PFSK-1 (cell line): ENCODE measurements around the gene OR6C76.

Experiments used
- FOXP2 ChIP-seq: optimal IDR thresholded peaks from 2 replicates; pipeline ENCODE3; 2011; ENCODE audit warnings: borderline replicate concordance, control low read depth, inconsistent platforms; ENCODE audit not compliant: insufficient read depth; ENCODE audit errors: extremely low read length, extremely low read depth
- POLR2AphosphoS5 ChIP-seq: IDR thresholded peaks from 2 replicates; pipeline ENCODE4 v1.6.1; 2012; ENCODE audit warnings: low read depth, mild to moderate bottlenecking, control low read depth, low read length, moderate library complexity
- SIN3A ChIP-seq: IDR thresholded peaks from 2 replicates; pipeline ENCODE4 v1.6.1; 2012; ENCODE audit warnings: mild to moderate bottlenecking, low read length, moderate library complexity, borderline replicate concordance; ENCODE audit not compliant: insufficient read depth
- TAF1 ChIP-seq: IDR thresholded peaks from 2 replicates; pipeline ENCODE4 v1.6.1; 2012; ENCODE audit warnings: low read length, control low read depth, borderline replicate concordance; ENCODE audit not compliant: insufficient read depth
- TF ChIP-seq, protein P1 (sequence below), 2 experiments: IDR thresholded peaks; 2 replicates each; pipeline versions ENCODE4 v1.6.1 to v1.8.0; 2011 to 2012; ENCODE audit warnings: low read depth in 2 of 2, low read length in 2 of 2, control low read depth in 1 of 2, inconsistent platforms in 1 of 2, mild to moderate bottlenecking in 1 of 2, moderate library complexity in 1 of 2; ENCODE audit not compliant: insufficient read depth in 1 of 2

The OR6C76 gene

DNA sequence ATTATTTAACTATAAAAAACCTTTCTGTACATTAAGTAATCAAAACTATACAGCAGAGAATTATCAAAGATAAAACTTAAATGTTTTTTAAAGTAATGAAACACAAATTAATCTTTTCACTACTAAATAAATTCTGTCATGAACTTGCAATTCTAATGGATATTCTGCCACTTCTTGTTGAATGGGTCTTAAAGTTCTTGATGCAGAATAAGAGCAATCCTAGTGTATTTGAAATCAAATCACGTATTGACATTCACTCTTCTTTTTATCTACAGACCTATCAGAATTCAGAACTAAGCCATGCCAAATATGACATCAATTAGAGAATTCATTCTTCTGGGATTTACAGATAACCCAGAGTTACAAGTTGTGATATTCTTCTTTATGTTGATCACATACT lies 25.8 kb upstream of the OR6C76 start, which contains the start of gene OR6C65:
Gene OR6C65 (plus strand): TSS at position 301 of the 400 bp plus-strand sequence. CDS start 0 bp downstream, at position 301.
- TF ChIP-seq TAF1 = no peak
- TF ChIP-seq POLR2AphosphoS5 = no peak
- TF ChIP-seq FOXP2 = no peak
- TF ChIP-seq, protein P1, sequence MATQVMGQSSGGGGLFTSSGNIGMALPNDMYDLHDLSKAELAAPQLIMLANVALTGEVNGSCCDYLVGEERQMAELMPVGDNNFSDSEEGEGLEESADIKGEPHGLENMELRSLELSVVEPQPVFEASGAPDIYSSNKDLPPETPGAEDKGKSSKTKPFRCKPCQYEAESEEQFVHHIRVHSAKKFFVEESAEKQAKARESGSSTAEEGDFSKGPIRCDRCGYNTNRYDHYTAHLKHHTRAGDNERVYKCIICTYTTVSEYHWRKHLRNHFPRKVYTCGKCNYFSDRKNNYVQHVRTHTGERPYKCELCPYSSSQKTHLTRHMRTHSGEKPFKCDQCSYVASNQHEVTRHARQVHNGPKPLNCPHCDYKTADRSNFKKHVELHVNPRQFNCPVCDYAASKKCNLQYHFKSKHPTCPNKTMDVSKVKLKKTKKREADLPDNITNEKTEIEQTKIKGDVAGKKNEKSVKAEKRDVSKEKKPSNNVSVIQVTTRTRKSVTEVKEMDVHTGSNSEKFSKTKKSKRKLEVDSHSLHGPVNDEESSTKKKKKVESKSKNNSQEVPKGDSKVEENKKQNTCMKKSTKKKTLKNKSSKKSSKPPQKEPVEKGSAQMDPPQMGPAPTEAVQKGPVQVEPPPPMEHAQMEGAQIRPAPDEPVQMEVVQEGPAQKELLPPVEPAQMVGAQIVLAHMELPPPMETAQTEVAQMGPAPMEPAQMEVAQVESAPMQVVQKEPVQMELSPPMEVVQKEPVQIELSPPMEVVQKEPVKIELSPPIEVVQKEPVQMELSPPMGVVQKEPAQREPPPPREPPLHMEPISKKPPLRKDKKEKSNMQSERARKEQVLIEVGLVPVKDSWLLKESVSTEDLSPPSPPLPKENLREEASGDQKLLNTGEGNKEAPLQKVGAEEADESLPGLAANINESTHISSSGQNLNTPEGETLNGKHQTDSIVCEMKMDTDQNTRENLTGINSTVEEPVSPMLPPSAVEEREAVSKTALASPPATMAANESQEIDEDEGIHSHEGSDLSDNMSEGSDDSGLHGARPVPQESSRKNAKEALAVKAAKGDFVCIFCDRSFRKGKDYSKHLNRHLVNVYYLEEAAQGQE (IDR thresholded peaks at IDR 0.05; ENCODE audit: insufficient read depth in 1 of 2, low read depth in 2 of 2, low read length in 2 of 2) = no peak
- no peak for TF ChIP-seq SIN3A

DNA sequence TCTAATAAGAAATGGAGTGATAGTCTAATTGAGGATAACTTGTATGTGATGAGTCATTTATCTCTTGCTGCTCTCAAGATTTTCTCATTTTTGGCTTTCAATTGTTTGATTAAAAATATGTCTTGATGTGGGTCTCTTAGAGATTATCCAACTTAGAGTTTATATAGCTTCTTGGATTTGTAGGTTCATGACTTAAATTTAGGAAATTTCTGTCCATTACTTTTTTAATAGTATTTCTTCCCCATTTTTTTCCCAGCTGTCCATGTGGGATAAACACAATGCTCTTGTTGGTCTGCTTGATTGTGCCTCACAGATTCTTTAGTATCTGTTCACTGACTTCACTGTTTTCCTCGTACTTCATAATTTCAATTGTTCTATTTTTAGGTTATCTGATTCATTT lies 18.2 kb upstream of the OR6C76 start:
- TF ChIP-seq, protein P1 (IDR thresholded peaks at IDR 0.05; ENCODE audit: insufficient read depth in 1 of 2, low read depth in 2 of 2, low read length in 2 of 2) = no peak
- TF ChIP-seq TAF1 (no peak), POLR2AphosphoS5 (no peak), FOXP2 (no peak), SIN3A (no peak)

DNA sequence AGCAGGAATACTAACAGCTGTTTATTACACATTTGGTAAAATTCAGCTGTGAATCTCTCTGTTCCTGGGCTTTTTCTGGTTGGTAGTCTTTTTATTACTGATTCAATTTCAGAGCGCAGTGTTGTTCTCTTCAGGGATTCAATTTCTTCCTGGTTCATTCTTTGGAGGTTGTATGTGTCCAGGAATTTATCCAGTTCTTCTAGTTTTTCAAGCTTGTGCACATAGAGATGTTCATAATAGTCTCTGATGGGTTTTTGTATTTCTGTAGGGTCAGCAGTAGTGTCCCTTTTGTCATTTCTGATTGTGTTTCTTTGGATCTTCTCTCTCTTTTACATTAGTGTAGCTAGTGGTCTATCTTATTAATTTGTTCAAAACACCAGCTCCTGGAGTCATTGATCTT lies 9.1 kb upstream of the OR6C76 start:
- TF ChIP-seq FOXP2 (no peak), TAF1 (no peak), SIN3A (no peak), POLR2AphosphoS5 (no peak)
- TF ChIP-seq, protein P1 (IDR thresholded peaks at IDR 0.05; ENCODE audit: insufficient read depth in 1 of 2, low read depth in 2 of 2, low read length in 2 of 2) = no peak

DNA sequence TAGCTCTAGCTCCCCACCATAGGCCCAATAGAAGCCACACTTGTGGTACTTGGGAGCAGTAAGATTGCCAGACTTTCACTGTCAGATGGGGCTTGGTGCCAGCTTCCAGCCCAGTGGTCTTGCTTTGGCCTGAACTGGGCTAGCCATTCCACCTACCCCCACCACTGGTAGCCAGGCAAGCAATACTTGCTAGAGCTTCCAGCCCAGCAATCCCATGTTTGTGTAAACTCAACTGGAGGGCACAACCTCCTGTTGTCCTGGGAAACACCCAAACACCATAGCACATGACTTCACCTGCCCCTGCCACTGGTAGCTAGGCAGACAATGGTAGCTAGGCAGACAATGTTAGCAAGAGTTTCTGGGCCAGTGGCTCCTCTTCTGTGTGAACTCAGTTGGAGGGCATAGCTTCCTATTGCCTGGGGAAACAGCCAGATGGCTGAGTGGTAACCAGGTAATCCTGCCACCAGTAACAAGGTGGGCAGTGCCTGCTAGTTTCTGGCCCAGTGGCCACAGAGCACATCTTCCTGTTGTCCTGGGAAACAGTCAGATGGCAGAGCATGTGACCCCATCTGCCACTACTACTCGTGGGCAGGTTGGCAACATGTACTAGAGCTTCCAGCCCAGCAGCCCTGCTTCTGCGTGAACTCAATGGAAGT lies 5.6 kb upstream of the OR6C76 start:
- TF ChIP-seq, protein P1 (IDR thresholded peaks at IDR 0.05; ENCODE audit: insufficient read depth in 1 of 2, low read depth in 2 of 2, low read length in 2 of 2) = no peak
- TF ChIP-seq TAF1 (no peak), POLR2AphosphoS5 (no peak), FOXP2 (no peak), SIN3A (no peak)
